CD14-positive monocyte (primary cell): ENCODE measurements around the gene GIMAP4. TPM values are rescaled to one million over a fixed set of nuclear protein-coding genes. Genes with fewer than 3 reads are reported as not detected.
"Not testable (repeated sequence)": the region's sequence is repeated elsewhere in the genome, so short reads cannot be mapped to it uniquely, and the experiment has no call there.

Source experiments
- DNase-seq, 3 donors: peaks; one replicate each; pipeline ENCODE4 v3.0.0-alpha.2; 2011 to 2022
- H2AFZ ChIP-seq: 2 replicates; pipeline ENCODE4 v1.6.0; 2012; ENCODE audit warnings: mild to moderate bottlenecking, low read depth, low read length, inconsistent platforms; ENCODE audit not compliant: insufficient read depth, poor library complexity, severe bottlenecking
- H3K27ac ChIP-seq, 2 donors: 1 replicate in 1 of 2; 2 replicates in 1 of 2; pipeline ENCODE4 v1.5.1; 2012 to 2013; ENCODE audit warnings: low read length in 2 of 2, control low read depth in 1 of 2, inconsistent platforms in 1 of 2, low read depth in 1 of 2, mild to moderate bottlenecking in 1 of 2
- H3K27me3 ChIP-seq, 2 donors: one replicate each; pipeline versions ENCODE4 v1.6.0 to v1.6.1; 2011 to 2013; ENCODE audit warnings: low read length in 2 of 2; ENCODE audit not compliant: control insufficient read depth in 2 of 2, insufficient read depth in 2 of 2
- H3K36me3 ChIP-seq, 2 donors: replicated peaks in 1 of 2; 1 replicate in 1 of 2; 2 replicates in 1 of 2; pipeline versions ENCODE4 v1.5.1 to v1.6.1; 2012 to 2013; ENCODE audit warnings: low read length in 2 of 2, control low read depth in 1 of 2, inconsistent platforms in 1 of 2, mild to moderate bottlenecking in 1 of 2; ENCODE audit not compliant: insufficient read depth in 2 of 2, control insufficient read depth in 1 of 2
- H3K4me1 ChIP-seq, 2 donors: 1 replicate in 1 of 2; 2 replicates in 1 of 2; pipeline versions ENCODE4 v1.5.1 to v1.6.1; 2012 to 2013; ENCODE audit warnings: low read length in 2 of 2, control low read depth in 1 of 2, inconsistent platforms in 1 of 2, mild to moderate bottlenecking in 1 of 2, moderate library complexity in 1 of 2; ENCODE audit not compliant: insufficient read depth in 2 of 2, control insufficient read depth in 1 of 2
- H3K4me2 ChIP-seq: replicated peaks from 2 replicates; pipeline ENCODE3; 2012; ENCODE audit warnings: low read length, moderate library complexity, mild to moderate bottlenecking; ENCODE audit not compliant: poor library complexity, severe bottlenecking; ENCODE audit errors: extremely low read depth
- H3K4me3 ChIP-seq, 3 experiments: fragments of 200-600 bp in 1 of 3; sonication (generic) in 1 of 3; replicated peaks in 1 of 3; 1 replicate in 2 of 3; 2 replicates in 1 of 3; pipeline ENCODE4 v1.5.1; 2011 to 2013; ENCODE audit warnings: low read length in 3 of 3, mild to moderate bottlenecking in 3 of 3, control low read depth in 2 of 3, low read depth in 2 of 3, inconsistent platforms in 1 of 3, moderate library complexity in 1 of 3
- H3K79me2 ChIP-seq: 2 replicates; pipeline ENCODE4 v1.6.0; 2012; ENCODE audit warnings: mild to moderate bottlenecking, control low read depth, inconsistent platforms, low read length, moderate library complexity; ENCODE audit not compliant: insufficient read depth
- H3K9ac ChIP-seq: 2 replicates; pipeline ENCODE4 v1.6.0; 2017; ENCODE audit warnings: low read length, mild to moderate bottlenecking; ENCODE audit not compliant: insufficient read depth, poor library complexity, severe bottlenecking
- H3K9me3 ChIP-seq, 2 donors: replicated peaks in 1 of 2; 1 replicate in 1 of 2; 2 replicates in 1 of 2; pipeline versions ENCODE4 v1.5.1 to v1.6.1; 2012 to 2013; ENCODE audit warnings: low read length in 2 of 2, control low read depth in 1 of 2; ENCODE audit not compliant: control insufficient read depth in 1 of 2, insufficient read depth in 1 of 2
- H4K20me1 ChIP-seq: 2 replicates; pipeline ENCODE4 v1.6.0; 2012; ENCODE audit warnings: mild to moderate bottlenecking, low read length, control low read depth, moderate library complexity; ENCODE audit not compliant: insufficient read depth
- H3K27ac Mint-ChIP-seq, 7 donors: one replicate each; pipeline ENCODE4 v1.8.0; 2020; ENCODE audit warnings: mild to moderate bottlenecking in 7 of 7, mixed read lengths in 7 of 7, moderate library complexity in 6 of 7, inconsistent platforms in 2 of 7
- H3K27me3 Mint-ChIP-seq, 3 donors: one replicate each; pipeline ENCODE4 v1.8.0; 2021 to 2022; ENCODE audit warnings: low read depth in 3 of 3, mild to moderate bottlenecking in 3 of 3, mixed read lengths in 3 of 3, moderate library complexity in 3 of 3, inconsistent platforms in 1 of 3
- H3K36me3 Mint-ChIP-seq, 2 donors: one replicate each; pipeline ENCODE4 v1.8.0; 2020; ENCODE audit warnings: mixed read lengths in 2 of 2, inconsistent platforms in 1 of 2, mild to moderate bottlenecking in 1 of 2
- H3K4me1 Mint-ChIP-seq: one replicate; pipeline ENCODE4 v1.8.0; 2020; ENCODE audit warnings: mild to moderate bottlenecking, mixed read lengths
- H3K4me3 Mint-ChIP-seq, 2 donors: one replicate each; pipeline ENCODE4 v1.8.0; 2020; ENCODE audit warnings: mild to moderate bottlenecking in 2 of 2, mixed read lengths in 2 of 2, moderate library complexity in 1 of 2
- H3K9me3 Mint-ChIP-seq, 7 donors: one replicate each; pipeline ENCODE4 v1.8.0; 2020 to 2022; ENCODE audit warnings: mixed read lengths in 7 of 7, mild to moderate bottlenecking in 6 of 7, moderate library complexity in 6 of 7, inconsistent platforms in 2 of 7
- WGBS: methylation state at CpG from one replicate; pipeline ENCODE4 v1.1.5; 2013; ENCODE audit warnings: missing lambda C conversion rate; ENCODE audit not compliant: insufficient coverage; 5-methylcytosine and 5-hydroxymethylcytosine counted together
- intact Hi-C, 2 donors: fragments of 100-400 bp; cut with micrococcal nuclease; formaldehyde crosslinking; loops; one replicate each; pipeline versions ENCODE4 v1.15.0 to v1.15.1; 2023
- polyA plus RNA-seq, 3 donors: library from polyadenylated mRNA; depleted of rRNA in 1 of 3; unstranded in 2 of 3; stranded (reverse) in 1 of 3; fragments of 300-500 nt in 2 of 3; fragments of >200 nt in 1 of 3; fragmentation: Illumina TruSeq in 2 of 3; gene quantifications; 1 replicate in 2 of 3; 2 replicates in 1 of 3; pipeline ENCODE4 v1.2.3, GENCODE V29; 2012 to 2021
- TF ChIP-seq, protein P1 (sequence below): fragments of 200-600 bp; IDR thresholded peaks from one replicate; pipeline ENCODE4 v1.8.0; 2022; ENCODE audit warnings: antibody characterized with exemption, mild to moderate bottlenecking

GIMAP4 gene
- polyA plus RNA-seq, 3 donors: 37.3 to 269 (median 167) TPM

DNA sequence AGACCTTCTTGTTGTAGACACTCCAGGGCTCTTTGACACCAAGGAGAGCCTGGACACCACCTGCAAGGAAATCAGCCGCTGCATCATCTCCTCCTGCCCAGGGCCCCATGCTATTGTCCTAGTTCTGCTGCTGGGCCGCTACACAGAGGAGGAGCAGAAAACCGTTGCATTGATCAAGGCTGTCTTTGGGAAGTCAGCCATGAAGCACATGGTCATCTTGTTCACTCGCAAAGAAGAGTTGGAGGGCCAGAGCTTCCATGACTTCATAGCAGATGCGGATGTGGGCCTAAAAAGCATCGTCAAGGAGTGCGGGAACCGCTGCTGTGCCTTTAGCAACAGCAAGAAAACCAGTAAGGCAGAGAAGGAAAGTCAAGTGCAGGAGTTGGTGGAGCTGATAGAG, 47.0 kb upstream of the GIMAP4 start:
- Mint-ChIP-seq H3K9me3 (peaks cover 2 to 16% (median 10%) of the 10 kb centered on the region in 7 donors), H3K36me3 (peaks cover 32 to 36% of the 10 kb centered on the region in 2 donors), H3K27ac (peak overlapping the region in 4 of 7 donors; percentile 1 to 52 (median 35)), H3K27me3 (no peaks in the 10 kb centered on the region), H3K4me1 (peaks cover 43% of the 10 kb centered on the region), H3K4me3 (peak overlapping the region; percentile 56 to 60)
- H3K4me2 ChIP-seq: peak overlapping the region; percentile 91
- TF ChIP-seq, protein P1, sequence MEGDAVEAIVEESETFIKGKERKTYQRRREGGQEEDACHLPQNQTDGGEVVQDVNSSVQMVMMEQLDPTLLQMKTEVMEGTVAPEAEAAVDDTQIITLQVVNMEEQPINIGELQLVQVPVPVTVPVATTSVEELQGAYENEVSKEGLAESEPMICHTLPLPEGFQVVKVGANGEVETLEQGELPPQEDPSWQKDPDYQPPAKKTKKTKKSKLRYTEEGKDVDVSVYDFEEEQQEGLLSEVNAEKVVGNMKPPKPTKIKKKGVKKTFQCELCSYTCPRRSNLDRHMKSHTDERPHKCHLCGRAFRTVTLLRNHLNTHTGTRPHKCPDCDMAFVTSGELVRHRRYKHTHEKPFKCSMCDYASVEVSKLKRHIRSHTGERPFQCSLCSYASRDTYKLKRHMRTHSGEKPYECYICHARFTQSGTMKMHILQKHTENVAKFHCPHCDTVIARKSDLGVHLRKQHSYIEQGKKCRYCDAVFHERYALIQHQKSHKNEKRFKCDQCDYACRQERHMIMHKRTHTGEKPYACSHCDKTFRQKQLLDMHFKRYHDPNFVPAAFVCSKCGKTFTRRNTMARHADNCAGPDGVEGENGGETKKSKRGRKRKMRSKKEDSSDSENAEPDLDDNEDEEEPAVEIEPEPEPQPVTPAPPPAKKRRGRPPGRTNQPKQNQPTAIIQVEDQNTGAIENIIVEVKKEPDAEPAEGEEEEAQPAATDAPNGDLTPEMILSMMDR: no peak
- peak overlapping the region in 2 of 3 experiments; percentile 81 to 100 for H3K4me3 ChIP-seq
- no peak overlapping the region for H2AFZ ChIP-seq
- H3K9ac ChIP-seq: no peak overlapping the region
- peaks cover 26 to 27% of the 10 kb centered on the region in 2 donors for H3K36me3 ChIP-seq
- H4K20me1 ChIP-seq: peaks cover 34% of the 10 kb centered on the region
- peaks cover 62% of the 10 kb centered on the region for H3K79me2 ChIP-seq
- H3K27ac ChIP-seq: peak overlapping the region in 1 of 2 donors; percentile 65
- WGBS: 92% methylated on average over 8 of the region's 8 CpGs
- peaks cover 14 to 28% of the 10 kb centered on the region in 2 donors for H3K4me1 ChIP-seq
- no peaks in the 10 kb centered on the region for H3K27me3 ChIP-seq
- no peak for DNase-seq
- intact Hi-C loops: no loop called here
- peaks cover 5 to 7% of the 10 kb centered on the region in 2 donors for H3K9me3 ChIP-seq

GRCh38 chr7:150522931-150523330, 44.3 kb upstream of the GIMAP4 start:
- Mint-ChIP-seq H3K9me3 (peaks cover 3 to 26% (median 16%) of the 10 kb centered on the region in 7 donors), H3K36me3 (peaks cover 31 to 35% of the 10 kb centered on the region in 2 donors), H3K4me1 (peaks cover 42% of the 10 kb centered on the region), H3K27ac (peak overlapping the region in 1 of 7 donors; percentile 35)
- H3K4me3 Mint-ChIP-seq, intact Hi-C loops, H3K27me3 Mint-ChIP-seq, H3K27me3 ChIP-seq, H3K4me3 ChIP-seq, H3K9me3 ChIP-seq, H3K9ac ChIP-seq, H3K27ac ChIP-seq, DNase-seq, H3K4me2 ChIP-seq, H2AFZ ChIP-seq: not testable (repeated sequence)
- Histone ChIP-seq H3K4me1 (peaks cover 14 to 28% of the 10 kb centered on the region in 2 donors), H4K20me1 (peaks cover 34% of the 10 kb centered on the region), H3K36me3 (peaks cover 26 to 27% of the 10 kb centered on the region in 2 donors), H3K79me2 (peaks cover 34% of the 10 kb centered on the region)
- 100% methylated on average over 5 of the region's 6 CpGs for WGBS
